Heart right ventricle (tissue), 16 donors: ENCODE measurements around the gene LRRC27. TPM values are rescaled to one million over a fixed set of nuclear protein-coding genes. Genes with fewer than 3 reads are reported as not detected.

Experiments
- ATAC-seq, 8 donors: fragments of 200-7000 bp; cut with Tn5 transposase; one replicate each; pipeline ENCODE4 v1.9.1; 2020; ENCODE audit warnings: mild to moderate bottlenecking in 8 of 8, moderate library complexity in 8 of 8, moderate number of reproducible peaks in 1 of 8
- DNase-seq, 2 donors: peaks; one replicate each; pipeline ENCODE4 v3.0.0-alpha.2; 2020
- H3K27ac ChIP-seq, 10 donors: fragments of 200-600 bp; sonication (generic) in 2 of 10; one replicate each; pipeline versions ENCODE4 v1.5.0 to v1.8.0; 2020 to 2022; ENCODE audit warnings: mild to moderate bottlenecking in 3 of 10
- H3K27me3 ChIP-seq, 7 donors: fragments of 200-600 bp; one replicate each; pipeline ENCODE4 v1.8.0; 2021 to 2022; ENCODE audit warnings: mild to moderate bottlenecking in 2 of 7
- H3K36me3 ChIP-seq, 9 donors: fragments of 200-600 bp; sonication (generic) in 1 of 9; one replicate each; pipeline versions ENCODE4 v1.5.0 to v1.8.0; 2020 to 2022; ENCODE audit warnings: mild to moderate bottlenecking in 2 of 9
- H3K4me1 ChIP-seq, 9 donors: fragments of 200-600 bp; sonication (generic) in 1 of 9; one replicate each; pipeline versions ENCODE4 v1.5.0 to v1.8.0; 2020 to 2022; ENCODE audit warnings: mild to moderate bottlenecking in 4 of 9
- H3K4me3 ChIP-seq, 10 donors: fragments of 200-600 bp; sonication (generic) in 2 of 10; one replicate each; pipeline versions ENCODE4 v1.5.0 to v1.8.0; 2020 to 2022; ENCODE audit warnings: mild to moderate bottlenecking in 7 of 10, moderate library complexity in 2 of 10
- H3K9me3 ChIP-seq, 11 donors: fragments of 200-600 bp in 10 of 11; sonication (generic) in 2 of 11; one replicate each; pipeline versions ENCODE4 v1.5.0 to v1.8.0; 2013 to 2022; ENCODE audit warnings: mild to moderate bottlenecking in 2 of 11, control low read depth in 1 of 11, moderate library complexity in 1 of 11
- WGBS, 2 donors: extraction: QIAGEN DNeasy Blood & Tissue Kit; methylation state at CpG; one replicate each; pipeline ENCODE4 v1.1.7; 2013; ENCODE audit warnings: inconsistent platforms in 1 of 2; 5-methylcytosine and 5-hydroxymethylcytosine counted together
- intact Hi-C, 10 donors: fragments of 100-400 bp; cut with DNase I; formaldehyde crosslinking; loops; one replicate each; pipeline versions ENCODE4 v1.11.1 to v1.14.2; 2022
- long read RNA-seq, 3 donors: library from polyadenylated mRNA; unstranded; transcript quantifications; one replicate each; pipeline ENCODE4 v2.0.0, GENCODE V29; 2020 to 2021
- polyA plus RNA-seq, 2 donors: library from polyadenylated mRNA; stranded (reverse); fragments of 200-250 nt; gene quantifications; one replicate each; pipeline ENCODE4 v1.2.3, GENCODE V29; 2013
- total RNA-seq, 10 donors: library from RNA; stranded (reverse); fragmentation: NEBNext Ultra II Directional in 3 of 10; extraction: Animal tissue kit (Norgen Biotek cat#: 25700) in 3 of 10; gene quantifications; one replicate each; pipeline versions ENCODE4 v1.2.1 to v1.2.4, GENCODE V29; 2021 to 2023
- TF ChIP-seq, protein P1 (sequence below), 9 donors: fragments of 200-600 bp; sonication (generic) in 2 of 9; IDR thresholded peaks; one replicate each; pipeline versions ENCODE4 v1.5.0 to v1.8.0; 2021 to 2022; ENCODE audit warnings: antibody characterized with exemption in 9 of 9, mild to moderate bottlenecking in 5 of 9, moderate library complexity in 1 of 9
- donor health status: Arrhythmogenic right ventricular cardiomyopathy.
- donor health status: ischemic (EF 13 %, LVEDD 7.1; RV severe dilation, severe dysfunction).
- donor health status: healthy with polysubstance abuse.
- donor health status: DM: no; HTN: yes; CAD: no.
- donor health status: DM: no; HTN: no; CAD: no.
- donor health status: ischemic (EF 25% LVEDD 6.9; RV normal size, moderate dysfunction).
- donor health status: ischemic (EF 25% LVEDD 5.7; RV mildly dilated, moderate dysfunction).
- donor health status: healthy.
- donor health status: DM: yes; HTN: yes; CAD: no.
- donor health status: Ischemic cardiomyopathy.
- donor health status: ischemic (EF 35%, LVEDD 5.7; RV mildly dilated, moderate dysfunction).
- donor health status: nonischemic (EF 11% LVEDD 7.7; RV severe dilation, severe dysfunction).
- donor health status: DM: yes; HTN: yes; CAD: no.
- donor health status: PGD.
- donor health status: ischemic (EF 29% LVEDD 5.4; RV normal size, mild dysfunction).
- donor health status: nonischemic (EF 23%, LVEDD 6.1; RV moderate dilation, normal function).

The LRRC27 gene
- total RNA-seq = 1 to 10 TPM; 3.0 to 8.1 (median 4.7) TPM
- polyA plus RNA-seq = 1 to 10 TPM; 3.5 to 6.0 TPM
- long read RNA-seq, donor 1, full-length matches to known transcripts = 4 of 8 reads
- long read RNA-seq, donor 1, partial matches to known transcripts = 3 of 8 reads
- long read RNA-seq, donor 1, other reads (novel, unspliced or antisense) = 1 of 8 reads
- long read RNA-seq, donor 2, full-length matches to known transcripts = 3 of 5 reads
- long read RNA-seq, donor 2, partial matches to known transcripts = 1 of 5 reads
- long read RNA-seq, donor 2, other reads (novel, unspliced or antisense) = 1 of 5 reads
- long read RNA-seq, donor 3, partial matches to known transcripts = 1 of 6 reads
- long read RNA-seq, donor 3, other reads (novel, unspliced or antisense) = 5 of 6 reads

DNA sequence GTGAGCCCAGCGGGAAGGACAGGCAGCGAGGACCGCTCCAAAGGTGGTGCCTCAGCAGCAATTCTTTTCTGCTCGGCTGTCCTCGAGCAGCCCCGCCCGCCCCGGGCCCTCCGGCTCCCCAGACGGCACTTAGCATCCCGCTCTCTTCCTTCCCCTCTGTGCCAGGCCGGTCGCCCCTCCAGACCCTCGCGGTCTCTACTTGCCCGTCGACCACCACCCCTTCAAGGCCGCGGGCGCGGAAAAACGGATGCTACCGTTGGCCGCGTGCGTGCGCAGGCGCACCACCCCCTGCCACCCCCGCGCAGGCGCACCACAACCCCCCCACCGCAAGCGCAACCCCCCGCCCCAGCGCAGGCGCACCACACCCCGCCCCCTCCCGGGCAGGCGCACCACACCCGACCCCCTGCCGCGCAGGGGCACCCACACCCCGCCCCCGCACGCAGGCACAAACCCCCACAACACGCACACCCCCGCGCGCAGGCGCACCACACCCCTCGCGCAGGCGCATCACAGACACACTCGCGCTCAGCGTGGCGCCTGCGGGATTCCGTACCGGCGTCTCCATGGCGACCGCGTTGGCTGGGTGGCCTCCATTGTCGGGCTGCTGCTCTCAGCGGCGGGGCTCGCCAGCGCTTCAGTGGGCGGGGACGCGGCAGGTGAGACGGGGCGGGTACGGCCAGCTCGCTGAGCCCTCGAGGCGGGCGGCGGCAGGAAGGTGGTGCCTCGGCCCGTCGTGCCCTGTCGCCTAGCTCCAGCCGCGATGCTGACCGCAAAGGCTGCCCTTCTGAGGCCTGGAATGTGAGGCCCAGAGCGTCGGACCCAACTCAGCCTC lies at the start of gene LRRC27:
LRRC27 (plus strand) TSS at position 593 of the 832 bp plus-strand sequence. CDS start 1,332 bp downstream, outside the sequence.
- Histone ChIP-seq H3K36me3 (peaks cover 0 to 3% (median 0%) of the 10 kb centered on the region in 9 donors), H3K4me3 (peak within 1 kb of the TSS; percentile 68 to 97 (median 85)), H3K27me3 (no peaks in the 10 kb centered on the region), H3K4me1 (peaks cover 5 to 59% (median 49%) of the 10 kb centered on the region in 9 donors), H3K9me3 (no peaks in the 10 kb centered on the region), H3K27ac (peak within 1 kb of the TSS; percentile 4 to 90 (median 86))
- ATAC-seq (peak; percentile 93 to 97 (median 94)), DNase-seq (peak; percentile 99 to 100)
- WGBS, 2 donors = 0 to 1% methylated on average over 64 to 88 of the region's 89 CpGs
- TF ChIP-seq, protein P1, sequence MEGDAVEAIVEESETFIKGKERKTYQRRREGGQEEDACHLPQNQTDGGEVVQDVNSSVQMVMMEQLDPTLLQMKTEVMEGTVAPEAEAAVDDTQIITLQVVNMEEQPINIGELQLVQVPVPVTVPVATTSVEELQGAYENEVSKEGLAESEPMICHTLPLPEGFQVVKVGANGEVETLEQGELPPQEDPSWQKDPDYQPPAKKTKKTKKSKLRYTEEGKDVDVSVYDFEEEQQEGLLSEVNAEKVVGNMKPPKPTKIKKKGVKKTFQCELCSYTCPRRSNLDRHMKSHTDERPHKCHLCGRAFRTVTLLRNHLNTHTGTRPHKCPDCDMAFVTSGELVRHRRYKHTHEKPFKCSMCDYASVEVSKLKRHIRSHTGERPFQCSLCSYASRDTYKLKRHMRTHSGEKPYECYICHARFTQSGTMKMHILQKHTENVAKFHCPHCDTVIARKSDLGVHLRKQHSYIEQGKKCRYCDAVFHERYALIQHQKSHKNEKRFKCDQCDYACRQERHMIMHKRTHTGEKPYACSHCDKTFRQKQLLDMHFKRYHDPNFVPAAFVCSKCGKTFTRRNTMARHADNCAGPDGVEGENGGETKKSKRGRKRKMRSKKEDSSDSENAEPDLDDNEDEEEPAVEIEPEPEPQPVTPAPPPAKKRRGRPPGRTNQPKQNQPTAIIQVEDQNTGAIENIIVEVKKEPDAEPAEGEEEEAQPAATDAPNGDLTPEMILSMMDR (IDR thresholded peaks at IDR 0.05) = no peak
- intact Hi-C loops = loop anchor here in 3 of 10 donors (2.0 kb wide), 1 partner anchor 23 kb away; no protein-coding TSS in a partner anchor

DNA sequence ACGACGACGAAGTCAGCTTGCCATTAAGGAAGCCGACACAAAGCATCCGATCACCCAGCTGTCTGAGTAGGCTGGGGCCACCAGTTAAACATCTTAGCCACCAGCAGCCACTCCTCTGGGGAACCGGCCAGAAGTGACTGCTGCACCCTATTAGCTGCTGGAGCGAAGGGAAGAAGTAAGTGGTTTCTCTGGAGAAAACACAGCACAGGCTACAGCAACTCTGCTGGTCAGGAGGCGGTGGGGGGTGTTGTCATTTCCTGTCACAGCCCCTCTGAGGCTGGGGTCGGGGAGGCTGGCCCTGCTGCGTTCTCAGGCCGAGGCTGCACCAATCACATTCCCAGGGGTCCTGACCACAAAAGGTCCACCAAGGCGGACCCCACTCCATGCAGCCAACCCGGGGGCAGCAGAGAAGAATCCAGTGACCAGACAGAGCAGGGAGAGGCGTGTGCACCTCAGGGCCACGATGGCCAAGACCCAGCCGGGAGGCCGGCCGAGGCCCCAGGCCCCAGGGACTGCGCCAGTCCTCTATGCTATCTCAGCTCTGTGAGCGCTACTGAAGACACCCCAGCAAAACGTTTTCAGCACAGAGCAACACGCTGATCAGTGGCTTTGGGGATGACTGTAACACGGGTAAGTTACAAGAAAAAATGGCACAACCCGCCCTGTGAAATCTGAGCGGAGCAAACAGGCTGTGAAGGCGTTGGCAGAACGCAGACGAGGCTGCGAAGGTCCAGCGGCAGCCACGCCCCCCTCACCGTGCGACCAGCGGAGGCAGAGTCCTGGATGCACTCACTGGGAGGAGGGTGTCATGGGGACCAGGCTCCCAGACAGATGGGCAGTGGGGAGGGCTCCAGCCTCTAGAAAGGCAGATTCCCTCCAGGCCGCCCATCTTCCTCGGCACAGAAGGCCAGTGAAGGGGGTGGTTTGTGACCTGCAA lies 49.1 kb upstream of the LRRC27 start:
- Histone ChIP-seq H3K4me3 (no peak overlapping the region), H3K36me3 (no peaks in the 10 kb centered on the region), H3K27me3 (peaks cover 0 to 21% (median 5%) of the 10 kb centered on the region in 7 donors), H3K9me3 (peaks cover 0 to 2% (median 0%) of the 10 kb centered on the region in 11 donors), H3K4me1 (peaks cover 0 to 4% (median 0%) of the 10 kb centered on the region in 9 donors), H3K27ac (no peak overlapping the region)
- TF ChIP-seq, protein P1 (IDR thresholded peaks at IDR 0.05) = no peak
- intact Hi-C loops = no loop called here
- WGBS, 2 donors = 47 to 48% methylated on average over 36 of the region's 36 CpGs
- ATAC-seq (no peak), DNase-seq (no peak)

DNA sequence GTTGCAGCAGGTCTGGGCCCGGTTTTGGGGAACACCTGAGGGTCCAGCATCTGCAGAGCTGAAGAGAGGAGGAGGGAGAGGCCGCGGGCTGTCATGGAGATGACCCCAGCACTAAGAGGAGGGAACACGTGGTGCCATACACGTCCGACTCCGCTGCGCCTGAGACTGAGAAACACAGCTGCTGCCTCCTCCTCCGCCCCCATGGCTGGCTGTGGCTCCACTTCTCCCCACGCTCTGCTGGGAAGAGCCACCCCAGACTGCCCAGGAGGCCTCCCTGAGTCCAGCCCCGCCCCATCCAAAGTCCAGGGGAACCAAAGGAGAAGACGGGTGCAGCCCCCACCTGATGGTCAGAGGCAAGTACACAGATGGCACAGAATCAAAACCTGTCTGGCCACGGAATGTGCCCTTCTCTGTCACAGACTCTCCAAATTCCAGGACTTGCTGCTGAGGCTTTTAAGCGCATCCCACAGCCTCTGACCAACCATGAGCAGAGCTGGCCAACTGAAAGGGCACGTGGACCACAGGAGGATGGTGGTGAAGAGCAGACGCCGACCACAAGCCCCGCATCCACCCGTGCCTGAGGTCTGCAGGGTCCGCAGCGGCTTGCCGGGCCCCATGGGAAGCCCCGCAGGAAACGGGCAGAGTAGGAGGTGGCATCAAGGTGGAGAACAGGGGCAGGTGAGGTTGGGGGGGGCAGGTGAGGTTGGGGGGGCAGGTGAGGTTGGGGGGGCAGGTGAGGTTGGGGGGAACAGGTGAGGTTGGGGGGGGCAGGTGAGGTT lies 48.2 kb upstream of the LRRC27 start:
- TF ChIP-seq, protein P1 (IDR thresholded peaks at IDR 0.05) = no peak
- H3K4me1 ChIP-seq = peaks cover 0 to 4% (median 0%) of the 10 kb centered on the region in 9 donors
- no peak for ATAC-seq
- no peaks in the 10 kb centered on the region for H3K36me3 ChIP-seq
- 78 to 79% methylated on average over 24 of the region's 24 CpGs for WGBS, 2 donors
- peaks cover 0 to 21% (median 5%) of the 10 kb centered on the region in 7 donors for H3K27me3 ChIP-seq
- H3K4me3 ChIP-seq = no peak overlapping the region
- no peak overlapping the region for H3K27ac ChIP-seq
- DNase-seq = no peak
- intact Hi-C loops = no loop called here
- H3K9me3 ChIP-seq = peaks cover 0 to 11% (median 3%) of the 10 kb centered on the region in 11 donors
